Measurements from ENCODE around the gene POMT2. TPM values are rescaled to one million over a fixed set of nuclear protein-coding genes. Genes with fewer than 3 reads are reported as not detected.

POMT2 gene, protein sequence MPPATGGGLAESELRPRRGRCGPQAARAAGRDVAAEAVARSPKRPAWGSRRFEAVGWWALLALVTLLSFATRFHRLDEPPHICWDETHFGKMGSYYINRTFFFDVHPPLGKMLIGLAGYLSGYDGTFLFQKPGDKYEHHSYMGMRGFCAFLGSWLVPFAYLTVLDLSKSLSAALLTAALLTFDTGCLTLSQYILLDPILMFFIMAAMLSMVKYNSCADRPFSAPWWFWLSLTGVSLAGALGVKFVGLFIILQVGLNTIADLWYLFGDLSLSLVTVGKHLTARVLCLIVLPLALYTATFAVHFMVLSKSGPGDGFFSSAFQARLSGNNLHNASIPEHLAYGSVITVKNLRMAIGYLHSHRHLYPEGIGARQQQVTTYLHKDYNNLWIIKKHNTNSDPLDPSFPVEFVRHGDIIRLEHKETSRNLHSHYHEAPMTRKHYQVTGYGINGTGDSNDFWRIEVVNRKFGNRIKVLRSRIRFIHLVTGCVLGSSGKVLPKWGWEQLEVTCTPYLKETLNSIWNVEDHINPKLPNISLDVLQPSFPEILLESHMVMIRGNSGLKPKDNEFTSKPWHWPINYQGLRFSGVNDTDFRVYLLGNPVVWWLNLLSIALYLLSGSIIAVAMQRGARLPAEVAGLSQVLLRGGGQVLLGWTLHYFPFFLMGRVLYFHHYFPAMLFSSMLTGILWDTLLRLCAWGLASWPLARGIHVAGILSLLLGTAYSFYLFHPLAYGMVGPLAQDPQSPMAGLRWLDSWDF
- 29.2 and 32.4 TPM in 2 replicates for total RNA-seq
- long read RNA-seq, partial matches to known transcripts = 3 of 6 reads
- long read RNA-seq, other reads (novel, unspliced or antisense) = 3 of 6 reads

DNA sequence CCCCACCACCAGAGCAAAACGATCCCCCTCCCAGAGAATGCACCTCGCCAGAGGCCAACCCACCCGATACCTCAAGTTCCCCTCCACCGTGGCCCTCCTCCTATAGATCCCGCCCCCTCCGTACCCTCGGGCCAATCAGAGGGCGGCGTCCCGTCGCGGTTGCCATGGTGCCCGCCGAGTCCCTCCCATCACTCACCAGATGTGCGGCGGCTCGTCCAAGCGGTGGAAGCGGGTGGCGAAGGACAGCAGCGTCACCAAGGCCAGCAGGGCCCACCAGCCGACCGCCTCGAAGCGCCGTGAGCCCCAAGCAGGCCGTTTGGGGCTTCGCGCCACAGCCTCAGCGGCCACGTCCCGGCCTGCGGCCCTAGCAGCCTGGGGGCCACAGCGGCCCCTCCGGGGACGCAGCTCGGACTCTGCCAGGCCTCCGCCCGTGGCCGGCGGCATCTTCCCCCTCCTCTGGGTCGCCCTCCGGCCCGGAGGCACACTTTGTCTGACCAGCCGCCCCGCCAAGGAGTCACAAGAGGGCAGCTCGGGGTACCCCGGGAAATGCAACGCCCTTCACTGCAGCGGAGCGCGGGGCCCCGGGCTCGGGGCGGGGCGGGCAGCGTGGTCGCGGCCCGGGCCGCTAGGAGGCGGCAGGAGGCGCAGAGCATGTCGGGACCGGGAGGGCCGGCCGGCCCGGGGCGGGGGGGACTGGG, at the start of gene POMT2:
Gene POMT2, minus strand, starts transcription at position 646 of the 698 bp plus-strand sequence. Its CDS starts 202 bp downstream, at position 444.
- DNase-seq (ENCODE audit: extremely low spot score, unreplicated experiment) = peak; percentile 98
- H3K9me3 Mint-ChIP-seq (ENCODE audit: unreplicated experiment) = no peaks in the 10 kb centered on the region
- H3K27me3 Mint-ChIP-seq (ENCODE audit: unreplicated experiment) = no peaks in the 10 kb centered on the region
- peak within 1 kb of the TSS; percentile 99 for H3K4me3 Mint-ChIP-seq (ENCODE audit: unreplicated experiment)
- peak within 1 kb of the TSS; percentile 100 for H3K27ac Mint-ChIP-seq (ENCODE audit: unreplicated experiment)
- TF ChIP-seq, protein P1, sequence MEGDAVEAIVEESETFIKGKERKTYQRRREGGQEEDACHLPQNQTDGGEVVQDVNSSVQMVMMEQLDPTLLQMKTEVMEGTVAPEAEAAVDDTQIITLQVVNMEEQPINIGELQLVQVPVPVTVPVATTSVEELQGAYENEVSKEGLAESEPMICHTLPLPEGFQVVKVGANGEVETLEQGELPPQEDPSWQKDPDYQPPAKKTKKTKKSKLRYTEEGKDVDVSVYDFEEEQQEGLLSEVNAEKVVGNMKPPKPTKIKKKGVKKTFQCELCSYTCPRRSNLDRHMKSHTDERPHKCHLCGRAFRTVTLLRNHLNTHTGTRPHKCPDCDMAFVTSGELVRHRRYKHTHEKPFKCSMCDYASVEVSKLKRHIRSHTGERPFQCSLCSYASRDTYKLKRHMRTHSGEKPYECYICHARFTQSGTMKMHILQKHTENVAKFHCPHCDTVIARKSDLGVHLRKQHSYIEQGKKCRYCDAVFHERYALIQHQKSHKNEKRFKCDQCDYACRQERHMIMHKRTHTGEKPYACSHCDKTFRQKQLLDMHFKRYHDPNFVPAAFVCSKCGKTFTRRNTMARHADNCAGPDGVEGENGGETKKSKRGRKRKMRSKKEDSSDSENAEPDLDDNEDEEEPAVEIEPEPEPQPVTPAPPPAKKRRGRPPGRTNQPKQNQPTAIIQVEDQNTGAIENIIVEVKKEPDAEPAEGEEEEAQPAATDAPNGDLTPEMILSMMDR (IDR thresholded peaks at IDR 0.05) = peak; percentile 64
- H3K36me3 Mint-ChIP-seq (ENCODE audit: unreplicated experiment) = no peaks in the 10 kb centered on the region
- peaks cover 26% of the 10 kb centered on the region for H3K4me1 Mint-ChIP-seq (ENCODE audit: unreplicated experiment)

DNA sequence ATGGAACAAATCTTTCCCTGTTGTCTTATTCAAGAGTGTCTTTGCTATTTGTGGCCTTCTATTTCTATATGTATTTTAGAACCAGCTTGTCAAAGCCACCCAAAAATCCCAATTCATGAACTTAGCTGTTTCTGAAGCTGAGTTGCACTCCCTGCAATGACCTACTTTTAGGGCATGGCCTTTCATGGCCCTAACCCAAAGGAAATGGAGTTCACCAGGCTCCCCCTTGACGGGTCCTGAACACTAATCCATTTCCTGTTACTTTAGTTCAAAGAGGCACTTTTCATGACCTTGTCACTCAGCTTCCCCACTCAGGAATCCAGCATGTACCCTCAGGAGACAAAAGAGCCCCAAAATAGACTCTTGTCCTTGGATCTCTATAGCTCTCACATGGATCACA, 48.6 kb upstream of the POMT2 start:
- Mint-ChIP-seq H3K4me1 (ENCODE audit: unreplicated experiment) (peaks cover 22% of the 10 kb centered on the region), H3K9me3 (ENCODE audit: unreplicated experiment) (no peaks in the 10 kb centered on the region), H3K4me3 (ENCODE audit: unreplicated experiment) (no peak overlapping the region), H3K36me3 (ENCODE audit: unreplicated experiment) (peaks cover 6% of the 10 kb centered on the region), H3K27ac (ENCODE audit: unreplicated experiment) (no peak overlapping the region), H3K27me3 (ENCODE audit: unreplicated experiment) (no peaks in the 10 kb centered on the region)
- TF ChIP-seq, protein P1 (IDR thresholded peaks at IDR 0.05) = no peak
- DNase-seq (ENCODE audit: extremely low spot score, unreplicated experiment) = no peak

DNA sequence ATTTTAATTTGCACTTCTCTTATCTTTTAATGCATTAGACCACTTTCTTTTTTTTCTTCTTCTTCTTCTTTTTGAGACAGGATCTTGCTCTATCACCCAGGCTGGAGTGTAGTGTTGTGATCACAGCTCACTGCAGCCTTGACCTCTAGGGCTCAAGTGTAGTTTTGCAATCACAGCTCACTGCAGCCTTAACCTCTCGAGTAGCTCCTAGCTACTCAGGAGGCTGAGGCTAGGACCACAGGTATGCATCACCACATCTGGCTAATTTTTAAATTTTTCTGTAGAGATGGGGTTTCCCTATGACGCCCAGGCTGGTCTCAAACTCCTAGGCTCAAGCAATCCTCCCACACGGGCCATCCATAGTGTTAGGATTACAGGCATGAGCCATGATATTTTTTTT, 43.5 kb upstream of the POMT2 start:
- no peak overlapping the region for H3K27ac Mint-ChIP-seq (ENCODE audit: unreplicated experiment)
- TF ChIP-seq, protein P1 (IDR thresholded peaks at IDR 0.05) = no peak
- DNase-seq (ENCODE audit: extremely low spot score, unreplicated experiment) = no peak
- peaks cover 6% of the 10 kb centered on the region for H3K9me3 Mint-ChIP-seq (ENCODE audit: unreplicated experiment)
- peaks cover 2% of the 10 kb centered on the region for H3K36me3 Mint-ChIP-seq (ENCODE audit: unreplicated experiment)
- no peaks in the 10 kb centered on the region for H3K4me1 Mint-ChIP-seq (ENCODE audit: unreplicated experiment)
- H3K4me3 Mint-ChIP-seq (ENCODE audit: unreplicated experiment) = no peak overlapping the region
- no peaks in the 10 kb centered on the region for H3K27me3 Mint-ChIP-seq (ENCODE audit: unreplicated experiment)

DNA sequence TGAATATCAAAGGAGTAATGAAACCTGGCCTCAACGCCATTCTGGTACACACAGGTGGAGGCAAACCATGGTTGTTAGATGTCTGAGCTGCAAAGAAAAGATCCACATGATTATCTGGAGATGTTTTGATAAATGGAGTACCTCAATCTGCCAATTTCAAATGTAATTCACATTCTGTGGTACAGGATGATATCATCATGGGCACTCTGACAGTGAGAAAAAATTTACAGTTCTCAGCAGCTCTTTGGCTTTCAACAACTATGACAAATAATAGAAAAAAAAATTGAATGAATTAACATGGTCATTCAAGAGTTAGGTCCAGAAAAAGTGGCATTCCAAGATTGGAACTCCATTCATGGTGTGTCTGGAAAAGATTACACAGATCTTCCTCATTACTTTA, 38.9 kb upstream of the POMT2 start:
- Mint-ChIP-seq H3K27me3 (ENCODE audit: unreplicated experiment) (no peaks in the 10 kb centered on the region), H3K9me3 (ENCODE audit: unreplicated experiment) (peaks cover 6% of the 10 kb centered on the region), H3K27ac (ENCODE audit: unreplicated experiment) (no peak overlapping the region), H3K4me1 (ENCODE audit: unreplicated experiment) (no peaks in the 10 kb centered on the region), H3K36me3 (ENCODE audit: unreplicated experiment) (peaks cover 3% of the 10 kb centered on the region), H3K4me3 (ENCODE audit: unreplicated experiment) (no peak overlapping the region)
- TF ChIP-seq, protein P1 (IDR thresholded peaks at IDR 0.05) = no peak
- DNase-seq (ENCODE audit: extremely low spot score, unreplicated experiment) = no peak

Data from osteocyte (in vitro differentiated cells).